ENCODE data around the gene SIAH3.

Gene SIAH3

DNA sequence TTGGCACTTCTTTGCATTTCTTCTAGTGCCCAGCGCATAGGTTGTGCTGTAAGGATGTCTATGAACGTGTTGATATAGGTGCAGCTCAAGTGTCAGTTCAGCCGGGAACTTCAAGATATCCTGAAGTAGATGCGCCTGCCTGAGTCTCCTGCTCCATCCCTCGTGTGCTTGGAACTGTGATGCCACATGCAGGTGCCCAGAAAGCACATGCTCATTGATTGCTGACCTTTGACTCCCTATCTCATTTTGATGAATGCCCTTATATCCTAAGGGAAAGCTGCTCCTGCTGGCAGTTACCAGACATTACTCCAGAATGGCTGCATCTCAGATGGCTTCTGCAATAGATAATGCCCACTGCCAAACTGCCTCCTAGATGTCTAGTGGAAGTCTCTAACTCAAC, 108.6 kb downstream of the SIAH3 start:
- Histone ChIP-seq H3K36me3 (ENCODE audit: insufficient read depth, low read length) (no peaks in the 10 kb centered on the region), H3K4me2 (ENCODE audit: low read length) (no peak overlapping the region), H3K4me1 (ENCODE audit: insufficient read depth, low read length, severe bottlenecking) (no peaks in the 10 kb centered on the region), H4K20me1 (ENCODE audit: insufficient read depth, low read length) (no peaks in the 10 kb centered on the region), H3K27ac (ENCODE audit: low read depth, low read length, poor library complexity, severe bottlenecking) (no peak overlapping the region), H3K27me3 (ENCODE audit: insufficient read depth, low read length) (peaks cover 5% of the 10 kb centered on the region; the same call in 1 of the 2 replicates), H3K9me2 (ENCODE audit: low read depth, low read length) (no peaks in the 10 kb centered on the region), H3K79me2 (ENCODE audit: insufficient read depth, low read length) (no peaks in the 10 kb centered on the region), H2AFZ (ENCODE audit: low read length) (no peak overlapping the region), H3F3A (ENCODE audit: insufficient read depth, low read length) (no peaks in the 10 kb centered on the region), H3K9me3 (ENCODE audit: low read length) (no peaks in the 10 kb centered on the region), H3K4me3 (ENCODE audit: low read depth, low read length, poor library complexity, severe bottlenecking) (no peak overlapping the region), H3K9ac (ENCODE audit: low read length) (no peak overlapping the region)
- TF ChIP-seq, protein P1, sequence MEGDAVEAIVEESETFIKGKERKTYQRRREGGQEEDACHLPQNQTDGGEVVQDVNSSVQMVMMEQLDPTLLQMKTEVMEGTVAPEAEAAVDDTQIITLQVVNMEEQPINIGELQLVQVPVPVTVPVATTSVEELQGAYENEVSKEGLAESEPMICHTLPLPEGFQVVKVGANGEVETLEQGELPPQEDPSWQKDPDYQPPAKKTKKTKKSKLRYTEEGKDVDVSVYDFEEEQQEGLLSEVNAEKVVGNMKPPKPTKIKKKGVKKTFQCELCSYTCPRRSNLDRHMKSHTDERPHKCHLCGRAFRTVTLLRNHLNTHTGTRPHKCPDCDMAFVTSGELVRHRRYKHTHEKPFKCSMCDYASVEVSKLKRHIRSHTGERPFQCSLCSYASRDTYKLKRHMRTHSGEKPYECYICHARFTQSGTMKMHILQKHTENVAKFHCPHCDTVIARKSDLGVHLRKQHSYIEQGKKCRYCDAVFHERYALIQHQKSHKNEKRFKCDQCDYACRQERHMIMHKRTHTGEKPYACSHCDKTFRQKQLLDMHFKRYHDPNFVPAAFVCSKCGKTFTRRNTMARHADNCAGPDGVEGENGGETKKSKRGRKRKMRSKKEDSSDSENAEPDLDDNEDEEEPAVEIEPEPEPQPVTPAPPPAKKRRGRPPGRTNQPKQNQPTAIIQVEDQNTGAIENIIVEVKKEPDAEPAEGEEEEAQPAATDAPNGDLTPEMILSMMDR (IDR thresholded peaks at IDR 0.05; ENCODE audit: low read length), result no peak
- TF ChIP-seq EZH2 (IDR thresholded peaks at IDR 0.05; ENCODE audit: borderline replicate concordance, low read length), result no peak

DNA sequence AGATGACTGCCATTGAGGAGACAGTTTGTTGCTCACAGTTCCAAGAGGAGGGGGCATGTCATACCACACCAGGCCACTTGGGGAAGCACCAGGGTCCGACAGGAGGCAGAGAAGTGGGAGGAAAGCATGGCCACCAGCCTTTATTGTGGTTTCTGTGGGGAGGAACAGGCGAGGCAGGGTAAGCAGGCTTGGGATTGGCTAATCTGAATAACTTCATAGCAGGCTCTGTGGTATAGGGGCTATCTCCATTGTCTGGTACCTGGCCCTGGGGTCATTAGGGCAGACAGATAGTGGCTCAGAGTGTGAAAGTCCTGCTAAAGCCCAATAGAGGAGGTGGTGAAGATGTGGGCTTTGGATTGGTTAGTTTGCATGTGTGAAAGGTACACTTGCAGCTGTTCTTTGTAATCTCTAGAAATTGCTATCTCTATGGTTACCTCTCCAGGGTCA, 114.0 kb downstream of the SIAH3 start:
- Histone ChIP-seq H2AFZ (ENCODE audit: low read length) (no peak overlapping the region), H3K9ac (ENCODE audit: low read length) (no peak overlapping the region), H3K36me3 (ENCODE audit: insufficient read depth, low read length) (no peaks in the 10 kb centered on the region), H3K4me1 (ENCODE audit: insufficient read depth, low read length, severe bottlenecking) (no peaks in the 10 kb centered on the region), H3F3A (ENCODE audit: insufficient read depth, low read length) (no peaks in the 10 kb centered on the region), H3K27ac (ENCODE audit: low read depth, low read length, poor library complexity, severe bottlenecking) (no peak overlapping the region), H3K9me2 (ENCODE audit: low read depth, low read length) (no peaks in the 10 kb centered on the region), H3K9me3 (ENCODE audit: low read length) (no peaks in the 10 kb centered on the region), H3K4me2 (ENCODE audit: low read length) (no peak overlapping the region), H4K20me1 (ENCODE audit: insufficient read depth, low read length) (no peaks in the 10 kb centered on the region), H3K79me2 (ENCODE audit: insufficient read depth, low read length) (no peaks in the 10 kb centered on the region), H3K4me3 (ENCODE audit: low read depth, low read length, poor library complexity, severe bottlenecking) (no peak overlapping the region), H3K27me3 (ENCODE audit: insufficient read depth, low read length) (no peaks in the 10 kb centered on the region)
- TF ChIP-seq, protein P1 (IDR thresholded peaks at IDR 0.05; ENCODE audit: low read length), result peak; percentile 40; the same call in 1 of the 2 replicates
- TF ChIP-seq EZH2 (IDR thresholded peaks at IDR 0.05; ENCODE audit: borderline replicate concordance, low read length), result no peak

DNA sequence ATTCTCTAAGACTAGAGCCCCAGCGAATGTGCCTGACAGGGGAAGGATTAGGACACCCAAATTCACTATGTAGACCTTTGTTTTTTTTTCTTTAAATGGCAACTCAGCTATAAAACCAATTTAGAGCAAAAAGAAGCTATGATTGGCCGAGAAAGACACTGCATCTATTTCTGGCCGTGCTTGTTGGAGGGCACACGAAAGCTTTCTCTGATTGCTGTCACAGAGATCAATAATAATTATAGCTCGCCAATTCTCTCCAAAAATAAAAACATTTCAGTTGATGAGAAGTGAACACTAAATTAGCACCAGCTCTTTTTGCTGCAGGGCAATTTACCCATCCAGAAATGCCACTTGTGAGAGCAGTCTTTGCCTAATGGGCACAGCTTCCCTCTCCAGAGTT, 118.2 kb downstream of the SIAH3 start:
- Histone ChIP-seq H3K36me3 (ENCODE audit: insufficient read depth, low read length) (no peaks in the 10 kb centered on the region), H4K20me1 (ENCODE audit: insufficient read depth, low read length) (no peaks in the 10 kb centered on the region), H2AFZ (ENCODE audit: low read length) (no peak overlapping the region), H3K4me3 (ENCODE audit: low read depth, low read length, poor library complexity, severe bottlenecking) (no peak overlapping the region), H3K27me3 (ENCODE audit: insufficient read depth, low read length) (no peaks in the 10 kb centered on the region), H3K9me2 (ENCODE audit: low read depth, low read length) (no peaks in the 10 kb centered on the region), H3K9ac (ENCODE audit: low read length) (no peak overlapping the region), H3F3A (ENCODE audit: insufficient read depth, low read length) (no peaks in the 10 kb centered on the region), H3K4me2 (ENCODE audit: low read length) (no peak overlapping the region), H3K4me1 (ENCODE audit: insufficient read depth, low read length, severe bottlenecking) (no peaks in the 10 kb centered on the region), H3K27ac (ENCODE audit: low read depth, low read length, poor library complexity, severe bottlenecking) (no peak overlapping the region), H3K79me2 (ENCODE audit: insufficient read depth, low read length) (no peaks in the 10 kb centered on the region), H3K9me3 (ENCODE audit: low read length) (no peaks in the 10 kb centered on the region)
- TF ChIP-seq, protein P1 (IDR thresholded peaks at IDR 0.05; ENCODE audit: low read length), result no peak
- no peak for TF ChIP-seq EZH2 (IDR thresholded peaks at IDR 0.05; ENCODE audit: borderline replicate concordance, low read length)
